ENCODE measurements around the gene KCNK7.

The KCNK7 gene

GRCh38 chr11:65581928-65582327 is 13.7 kb downstream of the KCNK7 start:
- no peak overlapping the region for H3K27ac ChIP-seq
- TF ChIP-seq CTCF (conservative IDR thresholded peaks at IDR 0.05) = no peak

DNA sequence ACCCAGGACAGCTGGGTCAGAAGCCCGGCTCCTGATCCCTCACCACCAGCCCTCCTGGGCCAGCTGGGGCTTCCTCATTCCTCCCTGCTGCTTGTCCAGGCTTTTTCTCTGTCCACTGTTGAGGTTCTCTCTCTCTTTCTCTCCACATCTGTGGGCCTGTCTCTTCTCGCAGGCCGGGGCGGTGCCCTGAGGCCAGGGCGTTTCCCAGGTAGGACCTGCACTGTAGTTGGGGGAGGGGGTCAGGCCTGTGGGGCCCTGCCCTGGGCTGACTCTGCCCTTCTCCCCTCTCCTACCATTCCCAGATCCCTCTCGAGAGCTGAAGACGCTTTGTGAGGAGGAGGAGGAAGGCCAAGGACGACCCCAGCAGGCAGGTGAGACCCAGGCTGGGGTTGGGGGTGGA is 14.8 kb downstream of the KCNK7 start:
- TF ChIP-seq CTCF (conservative IDR thresholded peaks at IDR 0.05) = no peak
- no peak overlapping the region for H3K27ac ChIP-seq

GRCh38 chr11:65580031-65580692 is 15.4 kb downstream of the KCNK7 start:
- H3K27ac ChIP-seq = no peak overlapping the region

DNA sequence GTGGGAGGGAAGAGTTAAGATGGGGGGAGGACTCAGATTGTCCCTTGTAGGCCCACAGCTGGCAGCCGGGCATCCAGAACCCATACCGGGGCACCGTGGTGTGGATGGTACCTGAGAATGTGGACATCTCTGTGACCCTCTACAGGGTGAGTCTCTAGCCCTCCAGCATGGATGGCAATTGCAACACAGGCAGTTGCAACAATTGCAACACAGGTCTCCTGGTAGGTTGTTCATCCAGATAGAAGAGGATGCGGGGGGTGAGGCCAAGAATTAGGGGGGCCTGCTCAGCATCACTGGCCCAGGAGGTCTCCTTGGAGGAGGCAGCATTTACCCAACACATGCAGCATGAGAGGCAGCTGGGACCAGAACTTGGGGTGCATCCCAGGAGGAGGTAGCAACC is 16.3 kb downstream of the KCNK7 start:
- no peak overlapping the region for H3K27ac ChIP-seq
- no peak for TF ChIP-seq CTCF (conservative IDR thresholded peaks at IDR 0.05)

More at GRCh38 chr11:65580031-65580692, 15.4 kb downstream of the KCNK7 start:
- TF ChIP-seq CTCF (conservative IDR thresholded peaks at IDR 0.05) = no peak

GRCh38 chr11:65578667-65579066 is 16.9 kb downstream of the KCNK7 start:
- H3K27ac ChIP-seq = no peak overlapping the region
- TF ChIP-seq CTCF (conservative IDR thresholded peaks at IDR 0.05) = no peak

DNA sequence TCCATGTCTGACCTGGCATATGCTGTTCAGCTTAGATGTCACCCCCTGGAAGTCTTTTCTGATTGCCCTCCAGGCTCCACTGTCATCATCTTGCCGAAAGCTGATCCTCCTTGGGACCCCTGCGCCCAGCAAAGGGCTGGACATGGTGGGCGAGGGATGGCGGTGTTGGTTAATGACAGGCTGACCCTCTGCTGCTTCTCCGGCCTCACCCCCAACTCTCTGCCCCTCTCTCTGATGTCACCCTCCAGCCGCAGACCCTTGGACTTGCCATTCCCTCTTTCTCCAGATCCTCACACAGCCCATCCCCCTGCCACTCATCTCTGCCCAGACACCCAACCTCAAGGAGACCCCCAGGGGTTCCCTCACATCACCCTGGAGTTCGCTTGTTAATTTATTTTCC is 17.5 kb downstream of the KCNK7 start:
- TF ChIP-seq CTCF (conservative IDR thresholded peaks at IDR 0.05) = no peak
- H3K27ac ChIP-seq = no peak overlapping the region; the same call in 1 of the 2 replicates

DNA sequence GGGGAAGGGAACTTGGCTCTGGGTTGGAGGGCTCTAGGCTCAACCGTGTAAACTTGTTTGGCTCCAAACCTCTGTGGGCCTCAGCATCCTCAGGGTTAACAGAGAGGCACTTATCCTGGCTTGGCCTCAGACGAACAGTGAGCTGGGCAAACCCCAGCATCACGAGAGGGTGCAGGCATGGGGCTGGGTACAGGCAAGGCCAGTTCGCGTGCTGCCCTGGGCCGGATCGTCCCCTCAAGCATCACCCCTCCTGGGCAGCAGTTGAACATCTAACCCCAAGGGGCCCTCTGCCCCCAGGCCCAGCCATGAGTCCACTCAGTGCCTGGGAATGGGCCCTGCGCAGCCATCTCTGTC is 17.9 kb downstream of the KCNK7 start:
- peak overlapping the region; percentile 98; the same call in 1 of the 2 replicates for H3K27ac ChIP-seq
- no peak for TF ChIP-seq CTCF (conservative IDR thresholded peaks at IDR 0.05)

Measured in VCaP (cell line).